HG03280 (cell line): ENCODE measurements around the gene KIF26A.
"Not testable (repeated sequence)": the region's sequence is repeated elsewhere in the genome, so short reads cannot be mapped to it uniquely, and the experiment has no call there.

ENCODE experiments used
- ATAC-seq: cut with Tn5 transposase; IDR thresholded peaks from one replicate; pipeline ENCODE4 v1.9.1; 2021; ENCODE audit warnings: mild to moderate bottlenecking, moderate library complexity; ENCODE audit not compliant: unreplicated experiment

The KIF26A gene

GRCh38 chr14:104205781-104206180 lies 67.4 kb downstream of the KIF26A start:
- no peak for ATAC-seq

GRCh38 chr14:104206281-104206904 lies 68.0 kb downstream of the KIF26A start:
- no peak for ATAC-seq

GRCh38 chr14:104207142-104208014 lies 69.0 kb downstream of the KIF26A start:
- ATAC-seq: no peak

GRCh38 chr14:104208015-104208295 lies 69.6 kb downstream of the KIF26A start:
- not testable (repeated sequence) for ATAC-seq

GRCh38 chr14:104208331-104208730 lies 69.9 kb downstream of the KIF26A start:
- not testable (repeated sequence) for ATAC-seq

- not testable (repeated sequence) for ATAC-seq
These were observed 70.7 kb downstream of the KIF26A start for GRCh38 chr14:104209071-104209470.

GRCh38 chr14:104209985-104210816 lies 71.8 kb downstream of the KIF26A start:
- no peak for ATAC-seq

- no peak for ATAC-seq
These were observed 72.4 kb downstream of the KIF26A start for GRCh38 chr14:104210817-104211195.

- ATAC-seq: no peak
These were observed 72.8 kb downstream of the KIF26A start for GRCh38 chr14:104211215-104211614.

GRCh38 chr14:104211741-104212140 lies 73.4 kb downstream of the KIF26A start:
- ATAC-seq: no peak

GRCh38 chr14:104212206-104213095 lies 74.1 kb downstream of the KIF26A start:
- ATAC-seq: no peak

GRCh38 chr14:104213301-104214034 lies 75.1 kb downstream of the KIF26A start:
- no peak for ATAC-seq

- ATAC-seq: no peak
These were observed 76.2 kb downstream of the KIF26A start for GRCh38 chr14:104214431-104215218.

GRCh38 chr14:104215706-104216334 lies 77.4 kb downstream of the KIF26A start:
- ATAC-seq: no peak

- no peak for ATAC-seq
These were observed 78.1 kb downstream of the KIF26A start for GRCh38 chr14:104216457-104216856.

GRCh38 chr14:104217486-104218360 lies 79.3 kb downstream of the KIF26A start:
- ATAC-seq: no peak

- no peak for ATAC-seq
These were observed 80.2 kb downstream of the KIF26A start for GRCh38 chr14:104218361-104219180.
